ENCODE data around the gene CYP39A1.

CYP39A1 gene, protein sequence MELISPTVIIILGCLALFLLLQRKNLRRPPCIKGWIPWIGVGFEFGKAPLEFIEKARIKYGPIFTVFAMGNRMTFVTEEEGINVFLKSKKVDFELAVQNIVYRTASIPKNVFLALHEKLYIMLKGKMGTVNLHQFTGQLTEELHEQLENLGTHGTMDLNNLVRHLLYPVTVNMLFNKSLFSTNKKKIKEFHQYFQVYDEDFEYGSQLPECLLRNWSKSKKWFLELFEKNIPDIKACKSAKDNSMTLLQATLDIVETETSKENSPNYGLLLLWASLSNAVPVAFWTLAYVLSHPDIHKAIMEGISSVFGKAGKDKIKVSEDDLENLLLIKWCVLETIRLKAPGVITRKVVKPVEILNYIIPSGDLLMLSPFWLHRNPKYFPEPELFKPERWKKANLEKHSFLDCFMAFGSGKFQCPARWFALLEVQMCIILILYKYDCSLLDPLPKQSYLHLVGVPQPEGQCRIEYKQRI
- total RNA-seq, result 0 reads per million in 4 donors

DNA sequence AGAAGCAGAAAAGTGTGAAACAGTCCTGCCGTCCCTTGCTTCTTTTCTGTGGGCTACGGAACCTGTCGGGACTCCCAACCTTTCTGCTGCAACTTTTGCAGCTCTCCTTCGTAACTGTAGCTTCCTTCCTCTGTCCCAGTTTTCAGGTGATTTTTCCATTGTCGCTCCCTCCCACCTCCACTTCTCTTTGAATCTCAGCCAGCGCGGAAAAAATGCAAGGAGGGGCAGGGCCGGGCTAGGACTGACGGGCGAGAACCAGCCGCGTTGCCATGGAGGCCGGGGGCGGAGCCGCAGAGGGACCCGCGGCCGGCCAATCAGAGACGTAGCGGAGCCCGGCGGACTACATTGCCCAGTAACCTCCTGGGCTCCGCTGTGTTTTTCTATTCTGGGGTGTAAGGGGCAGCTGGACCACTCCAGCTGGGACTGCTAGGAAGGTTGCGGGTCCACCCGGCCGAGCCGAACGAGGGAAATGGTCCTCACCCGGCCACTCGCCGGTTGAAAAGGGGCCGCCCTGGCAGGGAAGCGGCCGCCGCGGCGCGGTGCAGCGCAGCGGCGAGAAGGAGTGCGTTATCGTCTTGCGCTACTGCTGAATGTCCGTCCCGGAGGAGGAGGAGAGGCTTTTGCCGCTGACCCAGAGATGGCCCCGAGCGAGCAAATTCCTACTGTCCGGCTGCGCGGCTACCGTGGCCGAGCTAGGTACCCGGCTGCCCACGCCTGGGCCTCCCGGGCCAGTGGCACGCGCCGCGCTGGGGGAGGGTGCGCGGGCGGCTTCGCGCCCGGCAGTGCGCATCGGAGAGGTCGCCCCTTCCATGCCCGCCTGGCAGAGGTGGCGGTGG lies at the start of gene CYP39A1, which contains the start of gene SLC25A27:
CYP39A1 (minus strand) TSS at position 216 of the 836 bp plus-strand sequence. CDS start 236 bp downstream, outside the sequence.
SLC25A27 (plus strand) TSS at position 373 of the 836 bp plus-strand sequence; CDS start at position 591, 218 bp downstream.
- DNase-seq, result peak; percentile 23 to 73 (median 53)

DNA sequence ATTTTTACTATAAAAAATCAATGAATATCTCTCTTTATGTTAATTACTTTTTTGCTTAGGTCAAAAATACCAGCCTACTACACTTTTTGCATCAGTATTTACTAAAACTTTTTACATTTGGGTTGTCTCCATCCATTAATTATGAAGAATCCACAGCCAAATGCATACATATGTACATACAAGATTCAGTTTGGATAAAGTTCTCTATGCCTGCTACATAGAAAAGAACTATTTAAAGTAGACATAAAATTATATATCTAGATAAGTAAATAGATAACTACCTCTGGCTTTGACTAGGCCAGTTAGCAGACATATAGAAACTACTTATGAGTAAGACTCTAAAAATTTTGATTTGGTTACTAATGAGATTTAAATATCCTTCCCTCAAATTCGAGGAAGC lies 47.4 kb upstream of the CYP39A1 start:
- no peak for DNase-seq

DNA sequence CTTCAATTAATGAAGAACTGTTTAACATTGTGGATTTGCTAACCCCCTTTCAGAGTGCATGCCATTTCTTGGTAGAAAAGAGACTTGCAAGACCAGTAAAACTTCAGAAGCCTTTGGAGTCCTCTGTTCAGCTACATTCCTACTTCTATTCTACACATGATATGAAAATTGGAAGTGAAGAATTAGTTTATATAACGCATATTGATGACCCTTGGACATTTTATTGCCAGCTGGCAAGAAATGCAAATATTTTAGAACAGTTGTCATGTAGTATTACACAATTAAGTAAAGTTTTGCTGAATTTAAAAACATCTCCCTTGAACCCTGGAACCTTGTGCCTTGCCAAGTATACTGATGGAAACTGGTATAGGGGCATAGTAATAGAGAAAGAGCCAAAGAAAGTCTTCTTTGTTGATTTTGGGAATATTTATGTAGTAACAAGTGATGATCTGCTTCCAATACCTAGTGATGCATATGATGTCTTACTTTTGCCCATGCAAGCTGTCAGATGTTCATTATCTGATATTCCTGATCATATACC lies 38.4 kb upstream of the CYP39A1 start:
- DNase-seq, result no peak

DNA sequence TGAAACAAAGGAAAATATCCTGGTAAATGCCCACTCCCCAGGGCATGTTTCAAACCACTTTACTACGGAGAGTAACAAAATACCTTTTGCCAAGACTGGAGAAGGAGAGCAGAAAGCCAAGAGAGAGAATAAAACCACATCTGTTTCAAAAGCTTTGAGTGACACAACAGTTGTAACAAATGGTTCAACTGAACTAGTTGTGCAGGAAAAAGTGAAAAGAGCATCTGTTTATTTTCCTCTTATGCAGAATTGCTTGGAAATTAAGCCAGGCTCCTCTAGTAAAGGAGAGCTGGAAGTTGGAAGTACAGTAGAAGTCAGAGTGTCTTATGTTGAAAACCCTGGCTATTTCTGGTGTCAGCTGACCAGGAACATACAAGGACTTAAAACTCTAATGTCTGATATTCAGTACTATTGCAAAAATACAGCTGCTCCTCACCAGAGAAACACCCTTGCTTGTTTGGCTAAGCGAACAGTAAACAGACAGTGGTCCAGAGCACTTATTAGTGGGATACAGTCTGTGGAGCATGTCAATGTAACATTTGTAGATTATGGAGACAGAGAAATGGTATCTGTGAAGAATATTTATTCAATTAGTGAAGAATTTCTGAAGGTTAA lies 37.6 kb upstream of the CYP39A1 start:
- no peak for DNase-seq

DNA sequence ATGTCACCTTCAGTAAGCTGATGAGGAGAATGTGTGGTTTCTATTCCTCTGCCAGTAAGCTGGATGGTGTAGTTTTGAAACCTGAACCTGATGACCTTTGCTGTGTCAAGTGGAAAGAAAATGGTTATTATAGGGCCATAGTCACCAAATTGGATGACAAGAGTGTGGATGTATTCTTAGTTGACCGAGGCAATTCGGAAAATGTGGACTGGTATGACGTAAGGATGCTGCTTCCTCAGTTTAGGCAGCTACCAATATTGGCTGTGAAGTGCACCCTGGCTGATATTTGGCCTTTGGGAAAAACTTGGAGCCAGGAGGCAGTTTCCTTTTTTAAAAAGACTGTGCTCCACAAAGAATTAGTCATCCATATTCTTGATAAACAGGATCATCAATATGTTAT lies 37.0 kb upstream of the CYP39A1 start:
- no peak for DNase-seq

DNA sequence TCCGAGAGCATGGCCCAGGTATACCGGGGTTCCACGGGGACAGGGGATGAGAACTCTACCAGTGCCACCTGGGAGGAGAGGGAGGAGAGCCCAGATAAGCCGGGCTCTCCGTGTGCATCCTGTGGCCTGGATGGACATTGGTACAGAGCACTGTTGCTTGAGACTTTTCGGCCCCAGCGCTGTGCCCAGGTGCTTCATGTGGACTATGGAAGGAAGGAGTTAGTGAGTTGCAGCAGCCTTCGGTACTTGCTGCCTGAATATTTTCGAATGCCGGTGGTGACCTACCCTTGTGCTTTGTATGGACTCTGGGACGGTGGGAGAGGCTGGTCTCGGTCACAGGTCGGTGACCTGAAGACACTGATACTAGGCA lies 36.3 kb upstream of the CYP39A1 start:
- DNase-seq, result no peak

DNA sequence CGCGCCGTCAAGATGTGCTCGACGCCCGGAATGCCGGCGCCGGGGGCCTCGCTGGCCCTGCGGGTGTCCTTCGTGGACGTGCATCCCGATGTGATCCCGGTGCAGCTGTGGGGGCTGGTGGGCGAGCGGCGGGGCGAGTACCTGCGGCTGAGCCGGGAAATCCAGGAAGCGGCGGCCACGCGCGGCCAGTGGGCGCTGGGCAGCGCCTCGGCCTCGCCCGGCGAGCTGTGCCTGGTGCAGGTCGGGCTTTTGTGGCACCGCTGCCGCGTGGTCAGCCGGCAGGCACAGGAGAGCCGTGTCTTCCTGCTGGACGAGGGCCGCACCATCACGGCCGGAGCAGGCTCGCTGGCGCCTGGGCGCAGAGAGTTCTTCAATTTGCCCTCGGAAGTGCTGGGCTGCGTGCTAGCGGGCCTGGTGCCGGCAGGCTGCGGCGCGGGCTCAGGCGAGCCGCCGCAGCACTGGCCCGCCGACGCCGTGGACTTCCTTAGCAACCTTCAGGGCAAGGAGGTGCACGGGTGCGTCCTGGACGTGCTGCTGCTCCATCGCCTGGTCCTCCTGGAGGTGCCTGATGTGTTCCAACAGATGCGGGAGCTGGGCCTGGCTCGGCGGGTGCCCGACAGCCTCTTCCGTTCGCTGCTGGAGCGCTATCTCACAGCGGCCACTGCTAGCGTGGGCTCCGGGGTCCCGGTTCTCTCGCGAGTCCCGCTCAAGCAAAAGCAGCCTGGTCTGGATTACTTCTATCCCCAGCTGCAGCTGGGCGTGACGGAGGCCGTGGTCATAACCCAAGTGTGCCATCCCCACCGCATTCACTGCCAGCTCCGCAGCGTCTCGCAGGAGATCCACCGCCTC lies 35.7 kb upstream of the CYP39A1 start:
- peak in 2 of 5 donors; percentile 1 to 7 for DNase-seq

DNA sequence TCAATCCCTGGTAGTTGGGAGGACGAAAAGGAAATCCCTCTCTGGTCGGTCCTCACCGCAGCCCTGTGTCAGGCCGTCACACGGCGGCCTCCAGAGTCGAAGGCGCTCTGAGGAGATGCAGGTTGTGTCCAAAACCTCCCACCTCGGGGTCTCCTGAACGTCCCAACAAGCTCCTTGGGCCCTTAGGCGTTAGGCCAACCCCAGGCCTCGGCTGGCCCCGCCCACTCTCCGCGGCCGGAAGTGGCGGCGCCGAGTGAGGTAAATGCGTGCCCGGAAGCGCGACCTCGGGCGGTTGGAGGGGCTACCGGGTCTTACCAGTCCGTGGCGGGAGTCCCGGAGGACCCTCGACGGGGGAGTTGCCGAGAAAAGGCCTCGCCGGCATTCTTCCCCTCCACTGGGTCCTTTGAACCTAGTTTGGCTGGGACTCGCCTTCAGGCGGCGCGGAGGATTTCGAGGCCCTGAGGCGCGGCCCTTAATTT lies 35.0 kb upstream of the CYP39A1 start, which contains the start of gene TDRD6:
TDRD6 (plus strand) TSS at position 267 of the 479 bp plus-strand sequence. CDS start 244 bp downstream, outside the sequence.
- DNase-seq, result peak in 1 of 5 donors; percentile 1

DNA sequence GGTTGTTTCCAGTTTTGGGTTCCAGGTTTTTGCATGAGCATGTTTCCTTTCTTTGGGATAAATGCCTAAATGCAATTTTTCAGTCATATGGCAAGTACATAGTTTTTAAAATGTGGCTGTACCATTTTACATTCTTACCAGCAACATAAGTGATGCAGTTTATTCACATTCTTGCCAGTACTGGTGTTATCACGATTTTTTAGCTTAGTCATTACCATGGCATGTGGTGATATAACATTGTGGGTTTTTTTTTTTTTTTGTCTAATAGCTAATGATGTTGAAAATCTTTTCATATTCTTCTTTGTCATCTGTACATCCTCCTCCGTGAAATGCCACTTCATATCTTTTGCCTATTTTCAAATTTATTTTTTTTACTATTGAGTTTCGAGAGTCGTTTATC lies 32.2 kb upstream of the CYP39A1 start:
- no peak for DNase-seq

DNA sequence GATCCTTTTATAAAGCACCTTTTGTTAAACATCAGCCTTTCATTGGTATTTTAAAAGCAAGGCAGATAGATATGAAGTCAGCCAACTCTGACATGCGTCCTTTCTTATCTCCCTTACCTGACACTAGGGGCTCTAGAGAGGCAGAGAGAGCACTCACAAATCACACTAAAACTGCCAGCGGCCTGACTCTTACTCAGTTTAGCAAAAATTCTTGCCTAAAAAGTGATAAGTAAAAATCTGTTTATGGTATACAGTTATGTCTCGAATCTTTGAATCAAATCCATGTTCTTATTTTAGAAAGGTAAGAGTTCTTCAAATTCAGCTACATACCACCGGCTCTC lies 24.7 kb upstream of the CYP39A1 start:
- no peak for DNase-seq

DNA sequence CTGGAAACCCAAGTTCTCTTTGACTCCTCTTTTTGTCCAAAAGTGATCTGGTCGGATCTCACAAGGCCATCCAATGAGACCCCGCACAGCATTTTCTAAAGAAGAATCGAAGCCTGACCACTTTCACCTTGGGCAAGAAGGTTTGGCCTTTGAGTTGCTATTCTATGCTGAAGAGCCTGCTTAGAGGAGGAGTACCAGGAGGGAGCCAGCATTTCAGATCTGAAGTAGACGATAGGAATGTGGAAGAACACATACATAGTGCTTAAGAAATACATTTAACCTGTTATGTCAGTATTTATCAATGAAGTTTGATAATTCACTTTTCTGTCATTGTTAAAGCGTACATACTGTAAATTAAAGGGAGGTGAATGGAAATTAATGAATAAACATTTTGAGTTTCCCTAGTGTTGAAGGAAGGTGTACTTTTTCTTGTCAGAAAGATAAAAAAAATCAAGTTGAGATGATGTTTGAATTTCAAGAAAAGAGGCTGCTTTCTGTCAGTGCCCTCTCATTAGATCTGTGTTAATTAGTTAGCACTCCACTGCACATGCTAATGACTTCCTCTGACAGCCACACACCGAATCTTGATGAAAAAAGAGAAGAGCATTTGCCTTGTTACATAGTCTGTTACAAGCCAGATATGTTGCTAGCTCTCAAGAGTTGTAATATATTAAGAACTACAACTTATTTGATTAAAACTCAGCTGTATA lies 24.1 kb upstream of the CYP39A1 start:
- no peak for DNase-seq

DNA sequence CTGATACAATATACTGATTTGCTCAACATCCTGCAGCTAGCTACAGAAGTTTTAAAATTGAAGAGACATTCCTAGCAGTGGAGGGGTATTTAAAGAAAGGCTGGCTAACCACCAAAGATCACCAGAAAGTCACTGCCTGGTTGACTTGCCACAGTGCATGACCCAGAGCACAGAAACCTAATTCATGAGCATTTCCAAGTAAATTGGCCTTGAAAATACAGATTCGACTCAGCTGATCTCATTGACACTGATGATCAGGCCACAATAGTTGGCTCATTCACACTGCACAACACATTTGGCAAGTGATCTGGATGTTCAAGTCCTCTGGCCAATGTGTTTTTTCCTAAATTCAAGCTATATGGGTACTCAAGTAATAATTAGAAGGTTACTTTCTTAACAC lies 21.8 kb upstream of the CYP39A1 start:
- no peak for DNase-seq

DNA sequence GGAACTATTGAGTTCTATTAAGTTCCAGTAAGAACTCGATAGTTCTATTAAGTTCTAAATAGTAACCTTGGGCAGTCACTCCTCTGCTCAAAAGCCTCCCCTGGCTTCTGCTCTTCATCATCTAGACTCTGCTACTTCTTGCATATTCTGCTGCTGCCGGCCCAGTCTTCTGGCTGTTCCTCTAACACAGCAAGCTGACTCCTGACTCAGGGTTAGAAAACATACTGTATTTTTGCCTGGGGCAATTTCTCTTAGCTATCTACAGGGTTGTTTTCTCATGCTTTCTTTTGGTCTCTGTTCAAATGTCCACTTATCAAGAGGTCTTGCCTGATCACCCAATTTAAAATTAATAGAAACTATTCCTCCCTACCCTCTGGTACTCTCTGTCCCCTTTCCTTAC lies 14.8 kb upstream of the CYP39A1 start:
- no peak for DNase-seq

DNA sequence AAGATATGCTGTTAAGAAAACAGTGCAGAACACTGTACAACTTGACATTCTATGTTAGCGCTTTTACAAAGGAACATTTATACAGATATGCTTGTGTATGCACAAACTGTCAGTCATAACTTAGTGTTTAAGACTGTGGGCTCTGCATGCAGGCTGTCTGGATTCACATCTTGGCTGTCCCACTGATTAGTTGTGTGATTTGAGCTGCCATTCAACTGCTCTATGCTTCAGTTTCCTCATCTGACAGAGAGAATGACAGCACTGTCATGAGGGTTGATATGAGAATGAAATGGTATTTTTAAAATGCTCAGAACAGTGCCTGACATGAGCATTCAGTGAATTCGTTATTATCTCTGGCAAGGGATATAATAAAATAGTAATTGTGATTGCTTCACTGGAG lies 8.9 kb upstream of the CYP39A1 start:
- DNase-seq, result no peak

DNA sequence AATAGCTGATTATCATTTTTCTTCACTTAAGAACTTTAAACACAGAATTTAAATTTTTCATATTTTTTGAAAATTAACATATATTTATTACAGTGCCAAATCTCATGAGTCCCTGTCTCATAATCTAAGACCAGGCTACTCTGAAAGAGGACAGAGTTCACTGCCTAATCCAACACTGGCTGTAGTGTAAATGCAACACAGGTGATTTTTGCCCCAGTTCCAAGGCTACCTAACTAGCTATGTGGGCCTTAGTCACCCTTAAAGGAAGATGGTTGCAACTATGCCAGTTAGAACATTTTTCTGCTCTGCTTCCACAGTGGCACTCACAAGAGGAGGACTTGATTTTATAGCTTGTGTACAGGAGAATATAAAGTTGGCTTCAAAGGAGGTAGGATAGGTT lies 5.0 kb upstream of the CYP39A1 start:
- no peak for DNase-seq

DNA sequence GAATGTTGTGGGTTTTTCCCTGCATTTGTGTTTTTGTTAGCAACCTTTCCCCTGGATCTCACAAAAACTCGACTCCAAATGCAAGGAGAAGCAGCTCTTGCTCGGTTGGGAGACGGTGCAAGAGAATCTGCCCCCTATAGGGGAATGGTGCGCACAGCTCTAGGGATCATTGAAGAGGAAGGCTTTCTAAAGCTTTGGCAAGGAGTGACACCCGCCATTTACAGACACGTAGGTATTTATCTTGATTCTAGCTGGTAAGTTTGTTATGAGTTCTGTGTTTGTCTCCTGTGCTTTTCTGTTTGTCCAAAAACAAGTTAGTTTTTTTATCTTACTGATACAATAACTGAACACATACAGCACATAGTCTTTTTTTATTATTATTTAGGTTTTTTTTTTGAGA lies 3.2 kb upstream of the CYP39A1 start:
- no peak for DNase-seq

DNA sequence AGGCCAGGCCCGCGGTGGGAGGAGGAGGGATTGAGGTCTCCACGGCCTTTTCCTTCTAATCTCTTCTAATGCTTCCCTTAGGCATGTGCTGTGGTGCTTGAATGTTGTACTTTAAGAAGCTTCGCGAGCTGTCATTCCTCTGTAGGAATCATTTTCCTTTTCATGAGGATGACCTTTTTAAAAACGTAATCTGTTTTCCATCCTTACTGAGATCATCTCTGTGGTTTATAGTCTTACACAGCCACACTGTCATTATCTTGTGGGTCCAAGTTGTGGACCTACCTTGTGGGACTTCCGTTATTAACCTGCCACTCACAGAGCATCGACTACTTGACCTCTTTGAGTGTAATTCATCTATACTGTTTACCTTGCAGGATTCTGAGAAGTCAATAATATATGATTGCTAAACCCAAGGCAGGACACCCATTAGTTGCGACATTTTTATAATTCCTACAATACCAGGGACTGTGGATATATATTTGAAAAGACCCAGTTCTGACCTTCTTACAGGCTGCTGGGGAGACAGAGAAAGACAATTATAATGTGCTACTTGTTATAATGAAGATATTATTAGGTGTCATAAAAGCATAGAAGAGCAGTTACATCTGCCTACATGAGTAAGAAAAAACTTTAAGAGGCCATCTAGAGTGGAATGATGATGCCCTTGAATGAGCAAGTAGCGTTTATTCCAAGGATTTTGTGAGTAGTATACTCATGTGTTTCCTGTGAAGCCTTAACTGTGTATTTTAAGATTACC lies 999 bp upstream of the CYP39A1 start:
- no peak for DNase-seq

DNA sequence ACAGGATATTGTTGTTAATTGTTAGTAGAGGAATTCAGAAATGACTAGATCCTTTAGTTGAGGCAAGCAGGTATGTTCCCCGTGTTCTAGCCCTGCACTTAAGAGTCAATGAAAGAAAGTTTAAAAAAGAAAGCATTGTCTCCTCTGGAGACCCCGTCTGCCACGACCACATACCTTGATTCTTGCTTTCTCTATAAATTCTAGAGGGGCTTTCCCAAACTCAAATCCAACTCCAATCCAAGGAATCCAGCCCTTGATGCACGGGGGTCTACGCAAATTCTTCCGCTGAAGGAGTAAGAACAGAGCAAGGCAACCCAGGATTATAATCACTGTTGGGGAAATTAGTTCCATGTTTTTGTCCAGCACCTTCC lies 401 bp downstream of the CYP39A1 start:
- DNase-seq, result no peak

DNA sequence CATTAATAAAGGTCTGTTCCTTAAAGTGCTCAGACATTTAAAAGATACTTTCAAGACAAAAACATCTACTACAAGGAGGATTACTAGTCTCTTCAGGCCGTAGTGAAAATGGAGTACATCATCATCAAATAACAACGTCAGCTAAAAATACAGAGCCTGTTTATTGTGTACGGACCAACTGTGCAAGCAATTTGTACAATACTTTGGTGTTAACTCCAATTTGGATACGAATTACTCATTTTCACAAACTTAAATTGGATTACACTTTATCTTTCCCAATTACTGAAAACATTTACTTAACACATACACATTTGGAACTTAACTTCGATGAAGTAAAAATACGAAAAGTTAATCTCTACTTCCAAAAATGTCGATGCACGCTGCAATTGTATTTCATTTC lies 802 bp downstream of the CYP39A1 start:
- no peak for DNase-seq

DNA sequence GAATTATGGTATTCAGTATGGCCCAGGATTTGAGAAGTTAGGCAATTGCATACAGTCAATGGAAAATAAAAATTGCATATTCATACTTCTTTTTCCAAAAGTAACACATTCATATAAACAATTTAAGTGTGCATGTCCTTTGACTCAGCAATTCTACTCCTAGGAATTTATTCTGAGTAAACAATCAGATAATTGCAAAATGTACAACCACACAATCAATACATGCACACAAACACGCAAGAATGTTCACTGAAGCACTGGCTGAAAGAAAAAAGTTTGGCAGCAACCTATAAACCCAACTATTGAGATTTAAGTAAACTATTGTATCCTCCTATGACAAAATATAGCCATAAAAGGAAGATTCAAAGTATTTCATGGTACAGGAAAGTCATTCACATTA lies 1.6 kb downstream of the CYP39A1 start:
- DNase-seq, result no peak
